Neuronal stem cell (in vitro differentiated cells): Measurements from ENCODE around the gene RNF121.
"Not testable (repeated sequence)": the region's sequence is repeated elsewhere in the genome, so short reads cannot be mapped to it uniquely, and the experiment has no call there.

Source experiments
- DNase-seq: peaks from one replicate; pipeline ENCODE4 v3.0.0-alpha.2; 2013; ENCODE audit warnings: low spot score
- H2AFZ ChIP-seq: one replicate; pipeline ENCODE4 v1.6.1; 2013; ENCODE audit warnings: mild to moderate bottlenecking, low read length, inconsistent platforms
- H2AK5ac ChIP-seq: 2 replicates; pipeline ENCODE4 v1.6.1; 2013; ENCODE audit warnings: low read depth, mild to moderate bottlenecking, inconsistent platforms, low read length, moderate library complexity, mixed read lengths
- H2BK120ac ChIP-seq: 2 replicates; pipeline ENCODE4 v1.6.1; 2013; ENCODE audit warnings: low read depth, mild to moderate bottlenecking, inconsistent platforms, low read length, moderate library complexity, mixed read lengths
- H2BK12ac ChIP-seq: one replicate; pipeline ENCODE4 v1.6.1; 2013; ENCODE audit warnings: low read length, inconsistent platforms
- H2BK15ac ChIP-seq: 2 replicates; pipeline ENCODE4 v1.6.1; 2013; ENCODE audit warnings: mild to moderate bottlenecking, low read length, inconsistent platforms, mixed read lengths
- H2BK5ac ChIP-seq: one replicate; pipeline ENCODE4 v1.6.1; 2013; ENCODE audit warnings: inconsistent platforms, mild to moderate bottlenecking, low read length, moderate library complexity
- H3K14ac ChIP-seq: one replicate; pipeline ENCODE4 v1.6.1; 2013; ENCODE audit warnings: low read length, inconsistent platforms
- H3K18ac ChIP-seq: 2 replicates; pipeline ENCODE4 v1.6.1; 2013; ENCODE audit warnings: low read length, inconsistent platforms
- H3K23ac ChIP-seq: 2 replicates; pipeline ENCODE4 v1.6.1; 2013; ENCODE audit warnings: low read depth, mild to moderate bottlenecking, mixed read lengths, low read length, inconsistent platforms; ENCODE audit not compliant: poor library complexity
- H3K27ac ChIP-seq: replicated peaks from 3 replicates; pipeline ENCODE4 v1.5.1; 2013; ENCODE audit warnings: low read length, inconsistent platforms
- H3K27me3 ChIP-seq, 3 experiments: 2 replicates each; pipeline ENCODE4 v1.6.1; 2013; ENCODE audit warnings: low read length in 3 of 3, mild to moderate bottlenecking in 2 of 3, inconsistent platforms in 1 of 3, low read depth in 1 of 3, mixed read lengths in 1 of 3, moderate library complexity in 1 of 3; ENCODE audit not compliant: control insufficient read depth in 3 of 3, insufficient read depth in 3 of 3
- H3K36me3 ChIP-seq, 2 donors: replicated peaks in 1 of 2; 2 replicates each; pipeline ENCODE4 v1.6.1; 2013; ENCODE audit warnings: low read length in 2 of 2; ENCODE audit not compliant: control insufficient read depth in 2 of 2, insufficient read depth in 2 of 2
- H3K4ac ChIP-seq: 2 replicates; pipeline ENCODE4 v1.6.1; 2013; ENCODE audit warnings: inconsistent platforms, mild to moderate bottlenecking, low read length, moderate library complexity
- H3K4me1 ChIP-seq, 2 donors: 1 replicate in 1 of 2; 2 replicates in 1 of 2; pipeline ENCODE4 v1.6.1; 2013; ENCODE audit warnings: low read length in 2 of 2, low read depth in 1 of 2; ENCODE audit not compliant: control insufficient read depth in 2 of 2, insufficient read depth in 1 of 2
- H3K4me2 ChIP-seq: one replicate; pipeline ENCODE4 v1.6.1; 2013; ENCODE audit warnings: mild to moderate bottlenecking, low read length, inconsistent platforms; ENCODE audit not compliant: insufficient read depth, poor library complexity, severe bottlenecking
- H3K4me3 ChIP-seq, 2 donors: 2 replicates each; pipeline ENCODE4 v1.5.1; 2013; ENCODE audit warnings: low read length in 2 of 2, mild to moderate bottlenecking in 2 of 2, inconsistent platforms in 1 of 2, moderate library complexity in 1 of 2
- H3K79me1 ChIP-seq: one replicate; pipeline ENCODE4 v1.6.1; 2013; ENCODE audit warnings: low read depth, mild to moderate bottlenecking, inconsistent platforms, low read length, moderate library complexity
- H3K9ac ChIP-seq: one replicate; pipeline ENCODE4 v1.6.1; 2013; ENCODE audit warnings: mild to moderate bottlenecking, low read depth, low read length, inconsistent platforms; ENCODE audit not compliant: poor library complexity
- H3K9me3 ChIP-seq, 2 donors: replicated peaks in 1 of 2; 2 replicates each; pipeline versions ENCODE3 to v1.6.1; 2013; ENCODE audit warnings: low read length in 2 of 2, mild to moderate bottlenecking in 2 of 2, inconsistent platforms in 1 of 2, low read depth in 1 of 2, mixed read lengths in 1 of 2, moderate library complexity in 1 of 2; ENCODE audit not compliant: control insufficient read depth in 2 of 2, insufficient read depth in 1 of 2
- H4K8ac ChIP-seq: one replicate; pipeline ENCODE4 v1.6.1; 2013; ENCODE audit warnings: low read depth, mild to moderate bottlenecking, inconsistent platforms, low read length, moderate library complexity
- H4K91ac ChIP-seq: one replicate; pipeline ENCODE4 v1.6.1; 2013; ENCODE audit warnings: low read length, low read depth, mild to moderate bottlenecking, inconsistent platforms; ENCODE audit not compliant: poor library complexity
- WGBS, 2 donors: extraction: QIAGEN DNeasy Blood & Tissue Kit; methylation state at CpG; one replicate each; pipeline ENCODE4 v1.1.7; 2013; ENCODE audit warnings: missing lambda C conversion rate in 2 of 2, mixed read lengths in 1 of 2; ENCODE audit not compliant: insufficient read length in 2 of 2, insufficient replicate concordance in 1 of 2; ENCODE audit errors: extremely low coverage in 2 of 2; 5-methylcytosine and 5-hydroxymethylcytosine counted together

The RNF121 gene

GRCh38 chr11:71911321-71911985 lies 17.4 kb upstream of the RNF121 start:
- no CpG with 5 or more reads among the region's 10 CpGs for WGBS, 2 donors
- DNase-seq, H3K79me1 ChIP-seq: not testable (repeated sequence)

GRCh38 chr11:71911986-71912340 lies 16.9 kb upstream of the RNF121 start:
- not testable (repeated sequence) for H3K14ac ChIP-seq, H3K27ac ChIP-seq, H3K18ac ChIP-seq, H2BK12ac ChIP-seq, H3K4me3 ChIP-seq, H3K79me1 ChIP-seq, H2BK5ac ChIP-seq, DNase-seq, H4K8ac ChIP-seq, H3K4ac ChIP-seq, H2AFZ ChIP-seq, H2BK15ac ChIP-seq, H3K9ac ChIP-seq, H3K4me2 ChIP-seq, H3K27me3 ChIP-seq, H3K9me3 ChIP-seq, H2AK5ac ChIP-seq, H2BK120ac ChIP-seq, H3K4me1 ChIP-seq, H4K91ac ChIP-seq, H3K23ac ChIP-seq
- H3K36me3 ChIP-seq: peaks cover 6 to 48% of the 10 kb centered on the region in 2 donors
- no CpG with 5 or more reads among the region's 10 CpGs for WGBS, 2 donors

More at GRCh38 chr11:71911321-71911985, 17.4 kb upstream of the RNF121 start:
- H3K36me3 ChIP-seq: peaks cover 6 to 46% of the 10 kb centered on the region in 2 donors
- H3K14ac ChIP-seq, H3K27me3 ChIP-seq, H4K91ac ChIP-seq, H3K27ac ChIP-seq, H2BK12ac ChIP-seq, H3K4me2 ChIP-seq, H2BK15ac ChIP-seq, H3K18ac ChIP-seq, H3K4me3 ChIP-seq, H3K23ac ChIP-seq, H2AFZ ChIP-seq, H3K4me1 ChIP-seq, H2BK120ac ChIP-seq, H3K9me3 ChIP-seq, H3K9ac ChIP-seq, H2BK5ac ChIP-seq, H2AK5ac ChIP-seq, H3K4ac ChIP-seq, H4K8ac ChIP-seq: not testable (repeated sequence)

GRCh38 chr11:71913756-71914526 lies 14.9 kb upstream of the RNF121 start:
- Histone ChIP-seq H3K27me3 (no peaks in the 10 kb centered on the region), H3K79me1 (no peaks in the 10 kb centered on the region), H3K4me2 (no peak overlapping the region), H3K23ac (no peak overlapping the region), H4K8ac (no peak overlapping the region), H2BK15ac (no peak overlapping the region), H3K18ac (no peak overlapping the region), H3K27ac (no peak overlapping the region), H3K4ac (no peak overlapping the region), H2AFZ (no peak overlapping the region), H3K36me3 (peaks cover 6 to 58% of the 10 kb centered on the region in 2 donors), H3K9ac (no peak overlapping the region), H2BK5ac (no peak overlapping the region), H3K4me3 (no peak overlapping the region), H2BK120ac (no peak overlapping the region), H3K4me1 (no peaks in the 10 kb centered on the region), H3K9me3 (no peaks in the 10 kb centered on the region), H2BK12ac (no peak overlapping the region), H2AK5ac (no peak overlapping the region), H3K14ac (no peak overlapping the region), H4K91ac (no peak overlapping the region)
- no peak for DNase-seq
- no CpG with 5 or more reads among the region's 5 CpGs for WGBS, 2 donors

- no peak for DNase-seq
- no peaks in the 10 kb centered on the region for H3K4me1 ChIP-seq
Observed at GRCh38 chr11:71914617-71915189, 14.1 kb upstream of the RNF121 start.

More at GRCh38 chr11:71914617-71915189, 14.1 kb upstream of the RNF121 start:
- Histone ChIP-seq H3K18ac (no peak overlapping the region), H2BK12ac (no peak overlapping the region), H3K36me3 (peaks cover 6 to 58% of the 10 kb centered on the region in 2 donors), H3K9ac (no peak overlapping the region), H4K91ac (no peak overlapping the region), H2BK15ac (no peak overlapping the region), H3K27ac (no peak overlapping the region), H3K4me2 (no peak overlapping the region), H3K4ac (no peak overlapping the region), H3K4me3 (no peak overlapping the region), H3K79me1 (no peaks in the 10 kb centered on the region), H2BK120ac (no peak overlapping the region), H3K14ac (no peak overlapping the region), H2BK5ac (no peak overlapping the region), H2AK5ac (no peak overlapping the region), H3K23ac (no peak overlapping the region), H3K9me3 (no peaks in the 10 kb centered on the region), H4K8ac (no peak overlapping the region), H2AFZ (no peak overlapping the region), H3K27me3 (no peaks in the 10 kb centered on the region)
- WGBS, 2 donors: no CpG with 5 or more reads among the region's 7 CpGs
